Raji (cell line): Measurements from ENCODE around the gene MUC5B.

Source experiments
- POLR2A ChIP-seq: IDR thresholded peaks from 2 replicates; pipeline ENCODE4 v1.6.1; 2011; ENCODE audit warnings: low read depth, low read length, control low read depth; ENCODE audit not compliant: insufficient read depth

Gene MUC5B

GRCh38 chr11:1260620-1261019 is 37.8 kb downstream of the MUC5B start:
- TF ChIP-seq POLR2A, result no peak

- no peak for TF ChIP-seq POLR2A
Observed at GRCh38 chr11:1261241-1262071, 38.6 kb downstream of the MUC5B start.

- peak; percentile 97 for TF ChIP-seq POLR2A
Observed at GRCh38 chr11:1262172-1263006, 39.5 kb downstream of the MUC5B start.

- TF ChIP-seq POLR2A, result no peak
Observed at GRCh38 chr11:1263010-1263409, 40.1 kb downstream of the MUC5B start.

- TF ChIP-seq POLR2A, result no peak
Observed at GRCh38 chr11:1267441-1268100, 44.7 kb downstream of the MUC5B start.

GRCh38 chr11:1269957-1270356 is 47.1 kb downstream of the MUC5B start:
- no peak for TF ChIP-seq POLR2A

GRCh38 chr11:1270476-1270875 is 47.6 kb downstream of the MUC5B start:
- no peak for TF ChIP-seq POLR2A

- TF ChIP-seq POLR2A, result no peak
Observed at GRCh38 chr11:1271002-1271401, 48.1 kb downstream of the MUC5B start.

- no peak for TF ChIP-seq POLR2A
Observed at GRCh38 chr11:1271406-1271805, 48.5 kb downstream of the MUC5B start.

GRCh38 chr11:1271927-1272326 is 49.1 kb downstream of the MUC5B start:
- no peak for TF ChIP-seq POLR2A

- no peak for TF ChIP-seq POLR2A
Observed at GRCh38 chr11:1272531-1272930, 49.7 kb downstream of the MUC5B start.

GRCh38 chr11:1274501-1274900 is 51.6 kb downstream of the MUC5B start:
- TF ChIP-seq POLR2A, result no peak

GRCh38 chr11:1275021-1275420 is 52.2 kb downstream of the MUC5B start:
- TF ChIP-seq POLR2A, result no peak

- TF ChIP-seq POLR2A, result no peak
Observed at GRCh38 chr11:1276041-1276790, 53.4 kb downstream of the MUC5B start.

- no peak for TF ChIP-seq POLR2A
Observed at GRCh38 chr11:1276866-1277615, 54.2 kb downstream of the MUC5B start.
